Mesothelial cell of epicardium (in vitro differentiated cells): Measurements from ENCODE around the gene KIF14. TPM values are rescaled to one million over a fixed set of nuclear protein-coding genes. Genes with fewer than 3 reads are reported as not detected.
A peak's percentile ranks its signal among the peaks of the same experiment; 100 is the strongest.

Source experiments
- DNase-seq, 2 experiments: peaks; one replicate each; pipeline ENCODE4 v3.0.0; 2021; ENCODE audit warnings: low spot score in 2 of 2; ENCODE audit not compliant: unreplicated experiment in 2 of 2
- H3K27ac Mint-ChIP-seq: 2 replicates; pipeline ENCODE4 v1.8.0; 2021; ENCODE audit warnings: mixed read lengths
- H3K27me3 Mint-ChIP-seq: 2 replicates; pipeline ENCODE4 v1.8.0; 2021; ENCODE audit warnings: low read depth, mixed read lengths
- H3K36me3 Mint-ChIP-seq: 2 replicates; pipeline ENCODE4 v1.8.0; 2021; ENCODE audit warnings: mixed read lengths
- H3K4me1 Mint-ChIP-seq: 2 replicates; pipeline ENCODE4 v1.8.0; 2021; ENCODE audit warnings: mixed read lengths
- H3K4me3 Mint-ChIP-seq: 2 replicates; pipeline ENCODE4 v1.8.0; 2021; ENCODE audit warnings: mild to moderate bottlenecking, moderate library complexity, mixed read lengths
- H3K9me3 Mint-ChIP-seq: 2 replicates; pipeline ENCODE4 v1.8.0; 2021; ENCODE audit warnings: mixed read lengths
- total RNA-seq: library from RNA; stranded (reverse); gene quantifications from 3 replicates; pipeline ENCODE4 v1.2.1, GENCODE V29; 2021
- TF ChIP-seq, protein P1 (sequence below): fragments of 200-600 bp; sonication (generic); IDR thresholded peaks from one replicate; pipeline ENCODE4 v1.5.0; 2021; ENCODE audit warnings: antibody characterized with exemption; ENCODE audit not compliant: unreplicated experiment

KIF14 gene
- total RNA-seq, 1 donor from 2014 or later, result 5.7 TPM

GRCh38 chr1:200629876-200630514, 9.4 kb upstream of the KIF14 start:
- Mint-ChIP-seq H3K9me3 (no peaks in the 10 kb centered on the region), H3K27me3 (no peaks in the 10 kb centered on the region), H3K4me3 (no peak overlapping the region), H3K4me1 (peaks cover 18% of the 10 kb centered on the region), H3K36me3 (no peaks in the 10 kb centered on the region), H3K27ac (peak overlapping the region; percentile 86)
- TF ChIP-seq, protein P1, sequence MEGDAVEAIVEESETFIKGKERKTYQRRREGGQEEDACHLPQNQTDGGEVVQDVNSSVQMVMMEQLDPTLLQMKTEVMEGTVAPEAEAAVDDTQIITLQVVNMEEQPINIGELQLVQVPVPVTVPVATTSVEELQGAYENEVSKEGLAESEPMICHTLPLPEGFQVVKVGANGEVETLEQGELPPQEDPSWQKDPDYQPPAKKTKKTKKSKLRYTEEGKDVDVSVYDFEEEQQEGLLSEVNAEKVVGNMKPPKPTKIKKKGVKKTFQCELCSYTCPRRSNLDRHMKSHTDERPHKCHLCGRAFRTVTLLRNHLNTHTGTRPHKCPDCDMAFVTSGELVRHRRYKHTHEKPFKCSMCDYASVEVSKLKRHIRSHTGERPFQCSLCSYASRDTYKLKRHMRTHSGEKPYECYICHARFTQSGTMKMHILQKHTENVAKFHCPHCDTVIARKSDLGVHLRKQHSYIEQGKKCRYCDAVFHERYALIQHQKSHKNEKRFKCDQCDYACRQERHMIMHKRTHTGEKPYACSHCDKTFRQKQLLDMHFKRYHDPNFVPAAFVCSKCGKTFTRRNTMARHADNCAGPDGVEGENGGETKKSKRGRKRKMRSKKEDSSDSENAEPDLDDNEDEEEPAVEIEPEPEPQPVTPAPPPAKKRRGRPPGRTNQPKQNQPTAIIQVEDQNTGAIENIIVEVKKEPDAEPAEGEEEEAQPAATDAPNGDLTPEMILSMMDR, result no peak
- no peak for DNase-seq

DNA sequence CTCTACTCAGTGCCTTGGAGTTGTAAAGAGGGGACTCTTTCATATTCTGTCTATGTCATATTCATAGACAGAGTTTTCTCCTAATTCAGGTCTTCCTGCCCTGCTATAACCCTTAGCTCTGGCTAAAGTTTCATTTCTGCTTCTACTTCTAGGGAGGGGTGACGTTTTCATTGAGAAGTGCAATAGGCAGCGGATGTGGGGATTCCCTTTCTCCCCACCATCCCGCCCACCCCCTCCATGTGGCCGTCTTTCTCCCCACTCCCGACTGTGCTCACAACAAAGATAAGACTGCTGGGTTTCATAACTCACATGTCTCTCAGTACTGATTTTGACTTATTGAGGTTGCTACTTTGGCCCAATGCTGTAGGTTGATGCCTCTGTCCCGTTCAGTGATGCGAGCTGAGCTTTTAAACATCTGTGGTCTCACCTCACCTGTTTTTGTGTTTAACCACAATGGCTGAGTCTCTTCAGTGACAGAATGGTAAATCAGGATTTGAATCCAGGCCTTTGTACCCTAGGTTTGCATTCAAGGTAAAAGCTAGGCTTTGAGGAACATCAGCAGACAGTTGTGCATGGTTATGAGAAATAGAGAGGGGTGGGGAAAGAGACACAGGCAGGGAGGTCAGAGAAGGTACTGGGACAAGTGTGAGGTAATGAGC, 7.8 kb upstream of the KIF14 start:
- no peak overlapping the region for H3K27ac Mint-ChIP-seq
- TF ChIP-seq, protein P1, result no peak
- H3K4me1 Mint-ChIP-seq, result peaks cover 19% of the 10 kb centered on the region
- no peak for DNase-seq
- no peaks in the 10 kb centered on the region for H3K36me3 Mint-ChIP-seq
- no peaks in the 10 kb centered on the region for H3K9me3 Mint-ChIP-seq
- no peak overlapping the region for H3K4me3 Mint-ChIP-seq
- H3K27me3 Mint-ChIP-seq, result no peaks in the 10 kb centered on the region

- Mint-ChIP-seq H3K27ac (no peak overlapping the region), H3K9me3 (no peaks in the 10 kb centered on the region), H3K27me3 (no peaks in the 10 kb centered on the region), H3K36me3 (no peaks in the 10 kb centered on the region), H3K4me1 (peaks cover 19% of the 10 kb centered on the region), H3K4me3 (no peak overlapping the region)
- TF ChIP-seq, protein P1, result no peak
- no peak for DNase-seq
Measured at GRCh38 chr1:200627575-200628222, 7.1 kb upstream of the KIF14 start.

- Mint-ChIP-seq H3K4me3 (no peak overlapping the region), H3K36me3 (no peaks in the 10 kb centered on the region), H3K27me3 (no peaks in the 10 kb centered on the region), H3K4me1 (peaks cover 19% of the 10 kb centered on the region), H3K27ac (no peak overlapping the region), H3K9me3 (no peaks in the 10 kb centered on the region)
- no peak for DNase-seq
- TF ChIP-seq, protein P1, result no peak
Measured at GRCh38 chr1:200626853-200627534, 6.4 kb upstream of the KIF14 start.

DNA sequence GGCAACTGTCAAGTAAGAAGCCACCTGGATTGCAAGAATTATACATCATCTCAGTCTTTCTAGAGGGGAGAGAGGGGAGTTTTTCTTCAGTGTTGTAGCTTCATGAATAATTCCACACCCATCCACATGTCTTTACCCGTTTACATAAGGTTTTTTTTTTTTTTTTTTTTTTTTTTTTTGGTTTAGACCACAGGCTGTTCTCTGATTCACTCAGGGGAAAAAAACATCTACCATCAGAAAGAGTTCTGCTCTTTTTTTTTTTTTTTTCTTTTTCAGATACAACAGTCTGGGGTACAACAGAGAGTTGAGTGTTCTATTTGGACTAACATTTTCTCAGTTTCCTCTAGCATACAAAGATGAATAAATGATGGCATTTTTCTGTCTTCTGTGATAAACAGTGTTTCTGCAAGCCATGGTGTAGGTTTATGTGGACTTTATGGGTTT, 4.9 kb upstream of the KIF14 start:
- DNase-seq, result no peak
- Mint-ChIP-seq H3K27ac (no peak overlapping the region), H3K36me3 (no peaks in the 10 kb centered on the region), H3K4me3 (no peak overlapping the region), H3K4me1 (peaks cover 19% of the 10 kb centered on the region), H3K27me3 (no peaks in the 10 kb centered on the region), H3K9me3 (no peaks in the 10 kb centered on the region)
- TF ChIP-seq, protein P1, result no peak
